HTR-8/SVneo (cell line): ENCODE measurements around the gene RHBDD3.
"Not testable (repeated sequence)": the region's sequence is repeated elsewhere in the genome, so short reads cannot be mapped to it uniquely, and the experiment has no call there.

Experiments
- DNase-seq: peaks from one replicate; pipeline ENCODE4 v3.0.0; 2011; ENCODE audit warnings: low spot score, mixed read lengths; ENCODE audit not compliant: insufficient read length
- FAIRE-seq: peaks from 2 replicates; lab custom pipeline; 2011; peaks lifted over from hg19 to GRCh38; lab: Jason Lieb, UNC

Gene RHBDD3

DNA sequence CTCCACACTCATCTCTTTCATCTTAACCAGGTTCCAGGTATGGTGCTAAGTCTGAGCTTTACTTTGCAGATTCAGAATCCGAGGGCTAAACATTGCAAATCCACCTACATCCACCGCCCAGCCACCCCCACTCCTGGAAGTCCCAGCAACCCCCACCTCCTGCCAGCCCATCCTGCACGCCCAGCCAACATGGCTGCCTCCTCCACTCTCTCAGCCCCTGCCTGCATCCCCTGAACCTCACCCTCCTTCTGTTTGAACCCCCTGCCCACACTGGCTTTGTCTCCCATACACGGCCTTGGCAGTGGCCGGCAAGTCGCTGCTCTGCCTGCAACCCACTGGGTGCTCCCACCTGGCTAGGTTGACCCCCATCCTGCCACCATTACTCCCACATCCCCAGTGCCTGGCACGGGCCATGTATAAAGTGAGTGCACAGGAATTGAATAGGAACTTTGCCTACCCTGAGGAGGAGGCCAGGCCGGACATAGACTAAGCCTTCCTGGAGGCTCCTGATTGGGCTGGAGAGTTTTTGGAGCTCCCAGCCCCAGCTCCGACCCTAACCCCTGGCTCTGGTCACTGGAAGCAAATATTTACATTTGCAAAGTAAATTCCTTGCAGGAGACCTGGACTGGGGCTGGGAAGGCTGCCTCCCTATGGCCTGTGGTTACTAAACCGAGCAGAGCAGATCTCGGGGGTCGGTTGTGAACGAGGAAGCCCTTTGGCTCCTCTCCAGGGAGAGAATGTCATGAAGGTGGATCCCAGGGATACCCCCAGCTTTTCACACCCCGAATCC is 47.7 kb downstream of the RHBDD3 start:
- no peak for DNase-seq
- FAIRE-seq = no peak

GRCh38 chr22:29219409-29219782 is 48.4 kb downstream of the RHBDD3 start:
- not testable (repeated sequence) for DNase-seq, FAIRE-seq

DNA sequence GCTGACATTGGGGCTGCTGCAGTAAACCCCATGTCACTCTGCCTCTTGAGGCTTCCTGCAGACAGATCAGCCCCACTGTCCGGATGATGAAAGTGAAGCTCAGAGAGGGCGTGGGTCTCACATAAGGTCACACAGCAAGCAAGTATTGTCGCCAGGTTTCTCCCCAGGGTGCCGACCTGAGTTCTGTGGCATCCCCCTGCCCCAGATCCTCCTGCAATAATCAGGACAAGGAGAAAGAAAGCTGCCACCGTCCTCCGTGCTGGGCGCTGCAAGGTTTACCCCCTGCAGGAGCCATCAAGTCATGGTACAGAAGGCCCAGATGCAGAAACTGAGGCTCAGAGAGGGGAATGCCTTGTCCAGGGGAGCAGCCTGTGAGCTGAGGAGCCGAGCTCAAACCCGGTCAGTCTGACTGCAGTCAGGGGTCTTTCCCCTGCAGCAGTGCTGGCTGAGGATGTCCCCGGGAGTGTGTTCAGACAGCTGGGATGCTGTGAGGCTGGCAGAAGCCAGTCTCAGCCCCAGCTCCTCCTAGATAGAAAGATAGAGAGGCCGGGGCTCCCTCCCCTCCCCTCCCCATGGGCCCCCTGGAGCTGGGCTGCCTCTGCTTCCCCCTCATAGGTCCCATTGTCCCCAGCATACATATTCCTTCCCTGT is 48.9 kb downstream of the RHBDD3 start:
- no peak for DNase-seq
- FAIRE-seq = no peak

GRCh38 chr22:29217827-29218757 is 49.7 kb downstream of the RHBDD3 start:
- no peak for FAIRE-seq

DNA sequence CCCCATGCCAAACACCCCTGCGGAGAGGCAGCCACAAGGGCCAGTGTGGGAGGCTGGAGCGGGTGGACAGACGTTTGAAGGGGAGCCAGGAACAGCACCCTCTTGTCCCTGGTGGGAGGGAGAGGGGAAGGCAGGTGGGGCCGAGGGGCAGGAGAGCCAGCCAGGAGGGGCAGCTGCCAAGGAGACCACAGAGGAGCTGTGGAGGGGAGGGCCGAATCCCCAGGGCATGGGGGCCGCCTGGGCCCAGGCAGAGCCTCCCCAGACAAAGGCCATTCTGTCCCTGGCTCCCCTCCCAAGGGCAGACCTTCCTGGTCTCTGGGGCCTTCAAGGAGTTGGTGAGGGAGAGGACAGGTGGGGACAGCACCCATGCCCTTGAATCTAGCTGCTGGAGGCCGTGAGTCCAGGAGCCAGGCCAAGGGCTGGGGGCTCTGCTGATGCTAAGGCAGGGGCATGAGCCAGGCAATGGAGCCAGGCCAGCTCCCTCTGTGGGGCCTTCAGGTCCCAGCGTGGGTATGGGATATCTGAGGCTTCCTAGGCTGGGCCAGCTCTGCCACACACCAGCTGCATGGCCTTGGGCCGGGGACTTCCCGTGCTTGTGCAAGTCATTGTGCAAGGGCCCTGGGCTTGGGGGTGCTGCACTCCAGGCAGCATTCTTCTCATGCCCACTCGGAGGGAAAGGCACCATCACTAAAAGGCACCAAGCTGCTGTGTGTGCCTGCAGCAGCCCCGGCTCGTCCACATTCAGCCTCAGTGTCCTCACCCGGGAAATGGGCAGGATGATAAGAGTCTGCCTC is 50.7 kb downstream of the RHBDD3 start:
- no peak for DNase-seq
- FAIRE-seq = no peak

More at GRCh38 chr22:29217827-29218757, 49.7 kb downstream of the RHBDD3 start:
- DNase-seq = no peak

- no peak for FAIRE-seq
- DNase-seq = no peak
Measured at GRCh38 chr22:29216011-29216872, 51.5 kb downstream of the RHBDD3 start.

DNA sequence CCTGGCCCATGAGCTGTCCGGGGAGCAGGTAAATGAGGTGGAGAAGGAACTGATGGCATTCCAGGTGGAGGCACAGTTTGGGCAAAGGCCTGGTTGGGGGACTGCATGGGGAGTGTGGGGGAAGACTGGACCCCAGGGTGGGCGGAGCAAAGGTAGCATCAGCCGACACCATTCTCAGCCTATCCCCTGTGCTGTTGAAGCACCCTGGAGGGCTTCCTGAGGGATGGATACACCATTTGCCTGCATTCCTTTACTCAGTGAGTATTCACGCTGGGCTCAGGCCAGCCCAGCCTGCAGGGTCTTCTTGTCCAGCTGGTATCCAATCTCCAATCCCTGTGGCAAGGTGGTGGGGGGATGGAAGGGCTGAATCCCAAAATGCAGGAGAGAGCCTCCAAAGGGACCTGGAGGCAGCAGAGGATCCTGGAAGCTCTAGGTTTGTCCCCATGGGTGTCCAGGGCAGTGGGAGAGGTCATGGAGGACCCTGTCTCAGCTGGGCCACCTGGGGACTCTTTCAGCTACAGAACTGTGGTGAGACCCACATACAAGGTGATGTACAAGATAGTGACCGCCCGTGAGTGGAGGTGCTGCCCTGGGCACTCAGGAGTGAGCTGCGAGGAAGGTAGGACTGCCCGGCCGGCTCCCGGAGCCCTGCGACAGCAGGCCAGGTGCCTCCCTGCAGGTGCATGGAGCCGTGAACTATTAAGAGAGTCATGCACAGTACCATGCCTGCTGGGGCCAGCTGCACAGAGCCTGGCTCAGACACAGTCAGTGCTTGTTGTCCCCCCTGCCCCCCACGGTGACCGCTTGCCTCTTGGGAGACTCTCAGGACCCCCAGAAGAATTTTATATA is 52.5 kb downstream of the RHBDD3 start:
- DNase-seq (no peak), FAIRE-seq (no peak)

- DNase-seq = no peak
- no peak for FAIRE-seq
Measured at GRCh38 chr22:29214232-29214631, 53.5 kb downstream of the RHBDD3 start.

DNA sequence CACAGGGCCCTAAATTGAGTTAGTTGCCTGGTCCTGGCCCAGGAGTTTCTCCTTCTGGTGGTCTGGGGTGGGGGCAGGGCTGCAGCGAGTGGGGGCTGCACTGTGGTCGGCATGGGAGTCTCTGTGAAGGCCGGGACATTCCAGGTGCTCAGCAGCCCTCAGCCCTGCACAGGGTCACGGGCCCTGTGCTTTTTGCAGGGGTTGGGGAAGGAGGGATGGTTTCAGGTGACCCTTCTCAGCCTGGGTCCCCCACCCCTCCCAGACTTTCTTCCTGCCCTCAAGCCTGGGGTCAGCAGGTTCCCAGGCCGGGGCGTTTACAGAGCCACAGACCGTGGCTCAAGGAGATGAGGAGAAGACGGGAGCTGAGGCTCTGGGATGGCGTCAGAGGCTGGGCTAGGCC is 54.3 kb downstream of the RHBDD3 start:
- no peak for FAIRE-seq

GRCh38 chr22:29212743-29213142 is 55.0 kb downstream of the RHBDD3 start:
- DNase-seq = no peak
- no peak for FAIRE-seq

More for the DNA sequence above, 54.3 kb downstream of the RHBDD3 start:
- no peak for DNase-seq

- DNase-seq (no peak), FAIRE-seq (peak; percentile 38)
Measured at GRCh38 chr22:29211466-29211865, 56.3 kb downstream of the RHBDD3 start.

- DNase-seq (no peak), FAIRE-seq (no peak)
Measured at GRCh38 chr22:29211066-29211465, 56.7 kb downstream of the RHBDD3 start.
